Activated CD4-positive, alpha-beta T cell treated with anti-CD3 and anti-CD28 coated beads, Interleukin-2, amount 50 U/mL, for 1 hour (primary cell): ENCODE measurements around the gene OCA2.

Experiments used
- DNase-seq: peaks from one replicate; pipeline ENCODE4 v3.0.0-alpha.2; 2020

The OCA2 gene

GRCh38 chr15:27932600-27932999 is 166.5 kb downstream of the OCA2 start:
- no peak for DNase-seq

- DNase-seq, result no peak
Measured at GRCh38 chr15:27928386-27928785, 170.7 kb downstream of the OCA2 start.

- DNase-seq, result no peak
Measured at GRCh38 chr15:27912283-27912682, 186.8 kb downstream of the OCA2 start.

- DNase-seq, result no peak
Measured at GRCh38 chr15:27906802-27907201, 192.3 kb downstream of the OCA2 start.

GRCh38 chr15:27903405-27903804 is 195.7 kb downstream of the OCA2 start:
- DNase-seq, result no peak

- DNase-seq, result no peak
Measured at GRCh38 chr15:27902680-27903385, 196.3 kb downstream of the OCA2 start.

GRCh38 chr15:27899583-27900285 is 199.4 kb downstream of the OCA2 start:
- no peak for DNase-seq

- DNase-seq, result no peak
Measured at GRCh38 chr15:27897481-27897880, 201.6 kb downstream of the OCA2 start.

GRCh38 chr15:27894645-27895044 is 204.5 kb downstream of the OCA2 start:
- no peak for DNase-seq

GRCh38 chr15:27889258-27889657 is 209.9 kb downstream of the OCA2 start:
- DNase-seq, result no peak

- no peak for DNase-seq
Measured at GRCh38 chr15:27885201-27885600, 213.9 kb downstream of the OCA2 start.

GRCh38 chr15:27884726-27885125 is 214.4 kb downstream of the OCA2 start:
- DNase-seq, result no peak

GRCh38 chr15:27878841-27879240 is 220.3 kb downstream of the OCA2 start:
- DNase-seq, result no peak

GRCh38 chr15:27873828-27874227 is 225.3 kb downstream of the OCA2 start:
- DNase-seq, result no peak

- DNase-seq, result no peak
Measured at GRCh38 chr15:27873039-27873438, 226.1 kb downstream of the OCA2 start.

GRCh38 chr15:27872355-27872754 is 226.8 kb downstream of the OCA2 start:
- no peak for DNase-seq

GRCh38 chr15:27871902-27872260 is 227.2 kb downstream of the OCA2 start:
- DNase-seq, result no peak

GRCh38 chr15:27871078-27871901 is 227.8 kb downstream of the OCA2 start:
- no peak for DNase-seq

GRCh38 chr15:27870320-27870719 is 228.8 kb downstream of the OCA2 start:
- no peak for DNase-seq

GRCh38 chr15:27869697-27870281 is 229.3 kb downstream of the OCA2 start:
- DNase-seq, result no peak

- no peak for DNase-seq
Measured at GRCh38 chr15:27868828-27869404, 230.2 kb downstream of the OCA2 start.

- DNase-seq, result no peak
Measured at GRCh38 chr15:27867861-27868260, 231.3 kb downstream of the OCA2 start.
